Muscle of arm (tissue), 12 donors: ENCODE results near the gene SGPP2. TPM values are rescaled to one million over a fixed set of nuclear protein-coding genes. Genes with fewer than 3 reads are reported as not detected.

Experiments used
- DNase-seq: peaks from one replicate; pipeline ENCODE4 v3.0.0-alpha.2; 2013
- polyA plus RNA-seq, 12 donors: library from polyadenylated mRNA; unstranded; fragments of 120-200 nt; gene quantifications; one replicate each; pipeline ENCODE4 v1.2.1, GENCODE V29; 2013; ENCODE audit not compliant: insufficient read length in 12 of 12

SGPP2 gene
- polyA plus RNA-seq, 12 donors: 0.43 to 13.6 (median 1.8) TPM; not detected in 1

DNA sequence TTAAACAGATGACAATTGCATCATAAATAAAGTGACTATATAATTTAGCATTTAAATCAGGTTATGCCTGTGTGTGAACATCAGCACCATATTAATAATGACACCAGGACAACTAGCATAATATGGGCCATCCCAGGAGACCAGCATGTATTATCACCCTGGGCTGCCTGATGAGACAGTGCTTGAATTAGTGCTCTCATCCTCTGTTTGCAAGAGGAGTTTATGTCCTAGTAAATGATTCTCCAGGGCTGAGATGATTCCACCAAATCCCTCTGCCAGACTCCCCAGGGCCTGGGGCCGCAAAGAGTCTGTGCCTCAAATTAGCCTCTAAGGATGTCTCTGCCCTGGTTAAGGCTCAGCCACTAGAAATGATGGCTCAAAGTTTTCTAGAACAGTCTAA is 97.7 kb downstream of the SGPP2 start:
- no peak for DNase-seq

DNA sequence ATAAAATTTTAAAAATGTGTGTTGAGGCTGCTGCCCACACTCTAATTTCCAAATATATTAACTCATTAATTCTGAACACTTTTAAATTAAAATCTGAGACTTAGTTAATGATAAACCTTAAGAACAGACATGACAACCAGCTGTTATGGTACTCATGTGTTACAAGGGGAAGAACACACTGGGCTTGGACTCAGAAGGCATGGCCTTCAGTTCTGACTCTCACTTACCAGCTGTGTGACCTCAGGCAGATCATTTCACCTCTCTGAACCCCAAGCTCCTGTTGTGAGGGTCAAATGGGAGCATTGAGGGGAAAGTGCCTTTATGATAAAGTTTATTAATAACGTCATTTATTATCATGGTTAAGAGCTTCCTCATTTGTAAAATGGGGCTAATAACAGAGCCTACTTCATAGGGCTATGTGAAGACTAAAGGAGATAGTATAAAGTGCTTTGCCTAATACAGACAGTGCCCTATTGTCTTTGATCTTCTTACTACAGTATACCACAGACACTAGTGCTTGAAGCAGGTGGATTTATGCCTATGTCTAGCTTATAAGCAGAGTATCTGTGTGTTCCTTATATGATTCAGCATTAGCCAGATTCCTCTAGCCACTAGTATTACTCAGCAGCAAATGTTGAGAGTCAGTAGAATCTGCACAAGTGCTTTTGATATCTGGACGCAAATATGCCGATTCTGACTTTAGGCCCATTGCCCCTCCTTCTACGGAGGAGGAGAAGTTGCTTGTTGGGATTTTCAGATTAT is 99.6 kb downstream of the SGPP2 start:
- no peak for DNase-seq

DNA sequence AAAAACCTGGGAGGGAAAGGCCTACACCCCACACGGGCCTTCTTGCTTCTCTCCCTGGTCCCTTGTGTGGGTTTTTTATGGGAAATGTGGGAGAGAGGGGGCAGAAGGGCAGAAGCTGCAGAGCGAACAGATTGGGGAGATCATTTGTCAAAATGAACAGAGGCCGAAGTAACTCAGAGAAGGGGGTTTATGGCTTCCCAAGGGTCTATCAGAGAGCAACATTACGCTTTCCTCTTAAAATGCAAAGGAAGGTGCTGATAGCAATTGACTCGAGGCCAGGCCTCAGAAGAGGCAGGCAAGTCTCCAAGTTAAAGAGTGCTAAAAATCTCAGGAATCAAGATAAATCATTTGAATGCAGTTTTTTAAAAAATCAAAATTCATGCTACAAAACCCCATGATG is 101.5 kb downstream of the SGPP2 start:
- DNase-seq: no peak

DNA sequence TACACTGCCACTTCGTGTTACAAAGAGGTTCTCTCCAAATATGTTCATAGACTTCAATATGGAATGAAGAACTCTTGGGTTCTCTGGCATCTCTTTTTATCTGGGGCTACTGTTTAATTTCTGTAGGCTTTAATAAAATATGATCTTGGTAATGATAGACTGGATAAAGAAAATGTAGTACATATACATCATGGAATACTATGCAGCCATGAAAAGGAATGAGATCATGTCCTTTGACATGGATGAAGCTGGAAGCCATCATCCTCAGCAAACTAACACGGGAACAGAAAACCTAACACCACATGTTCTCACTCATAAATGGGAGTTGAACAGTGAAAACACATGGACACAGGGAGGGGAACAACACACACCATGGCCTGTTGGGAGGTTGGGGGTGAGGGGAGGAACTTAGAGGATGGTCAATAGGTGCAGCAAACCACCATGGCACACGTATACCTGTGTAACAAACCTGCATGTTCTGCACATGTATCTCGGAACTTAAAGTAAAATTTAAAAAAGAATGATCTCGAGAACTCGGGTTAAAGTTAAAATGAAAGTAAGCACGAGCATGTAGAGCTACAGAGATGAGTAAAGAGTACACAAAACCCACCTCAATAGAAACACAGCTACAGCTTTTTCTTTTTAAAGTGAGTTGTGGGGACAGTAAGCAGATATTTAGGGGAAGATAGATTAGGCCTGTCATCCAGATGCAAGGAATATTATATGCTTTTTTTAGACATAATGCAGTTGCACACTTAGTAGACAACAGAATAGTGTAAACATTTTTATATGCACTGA is 102.3 kb downstream of the SGPP2 start:
- no peak for DNase-seq

DNA sequence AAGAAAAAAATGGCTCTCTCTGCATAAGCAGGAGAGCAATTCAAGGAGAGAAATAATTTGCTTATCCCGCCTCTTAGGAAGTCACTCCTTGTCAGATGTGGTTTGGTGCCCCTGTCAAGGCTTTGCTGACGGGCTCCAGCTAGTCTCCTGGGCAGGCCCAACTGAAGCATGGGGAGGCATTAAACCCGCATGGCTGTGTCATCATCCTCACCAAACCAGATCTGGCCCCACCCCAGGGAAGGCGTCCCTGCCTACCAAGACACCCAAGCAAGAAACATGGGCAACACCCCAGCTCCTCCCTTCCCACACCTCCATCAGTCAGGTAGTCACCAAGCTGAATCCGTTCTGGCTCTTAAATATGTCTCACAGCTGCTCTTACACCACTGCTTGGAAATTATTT is 108.0 kb downstream of the SGPP2 start:
- no peak for DNase-seq

DNA sequence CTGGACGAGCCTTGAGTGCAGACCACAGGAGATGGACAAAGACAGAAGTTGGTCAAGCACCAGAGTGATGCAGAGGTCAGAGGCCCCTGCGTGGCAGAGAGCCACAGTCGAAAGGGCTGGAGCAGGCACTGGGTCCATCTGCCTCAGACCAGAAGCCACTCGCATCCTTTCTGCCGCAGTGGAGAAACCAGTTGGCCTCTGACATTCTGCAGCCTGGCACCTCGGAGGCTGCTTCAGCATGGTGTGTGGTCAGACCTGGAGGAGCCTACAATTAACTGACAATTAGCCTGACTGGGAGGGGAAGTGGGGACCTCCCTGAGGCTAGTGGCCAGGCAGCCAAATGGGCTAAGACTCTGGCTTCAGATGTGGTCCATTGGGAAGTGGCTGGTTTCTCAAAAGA is 111.1 kb downstream of the SGPP2 start:
- DNase-seq: no peak

DNA sequence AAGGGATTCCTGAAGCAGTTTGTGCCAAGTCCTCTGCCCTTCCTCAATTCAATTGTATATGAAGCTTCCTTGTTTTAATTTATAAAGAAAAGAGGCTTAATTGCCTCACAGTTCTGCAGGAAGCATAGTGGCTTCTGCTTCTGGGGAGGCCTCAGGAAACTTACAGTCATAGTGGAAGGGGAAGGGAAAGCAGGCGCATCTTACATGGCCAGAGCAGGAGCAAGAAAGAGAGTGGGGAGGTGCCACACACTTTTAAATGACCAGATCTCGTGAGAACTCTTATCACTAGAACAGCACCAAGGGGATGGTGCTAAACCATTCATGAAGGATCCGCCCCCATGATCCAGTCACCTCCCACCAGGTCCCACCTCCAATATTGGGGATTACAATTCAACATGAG is 114.2 kb downstream of the SGPP2 start:
- no peak for DNase-seq

DNA sequence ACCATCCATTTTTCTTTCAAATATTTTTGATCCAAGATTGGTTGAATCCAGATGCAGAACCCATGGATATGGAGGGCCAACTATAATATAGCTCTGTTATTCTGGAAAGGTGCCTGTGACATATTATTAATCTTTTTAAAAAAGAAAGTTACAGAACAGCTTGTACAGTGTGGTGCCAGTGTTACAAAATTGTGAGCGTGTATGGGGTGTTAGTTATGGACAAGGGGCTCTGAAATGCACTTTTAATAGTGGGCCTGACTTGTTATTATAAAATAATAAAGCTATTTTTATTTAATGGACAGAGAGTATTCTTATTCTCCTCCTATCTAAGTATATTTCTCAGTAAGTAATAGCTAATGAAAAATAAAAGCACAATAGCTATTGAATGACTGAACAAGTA is 120.3 kb downstream of the SGPP2 start:
- no peak for DNase-seq

DNA sequence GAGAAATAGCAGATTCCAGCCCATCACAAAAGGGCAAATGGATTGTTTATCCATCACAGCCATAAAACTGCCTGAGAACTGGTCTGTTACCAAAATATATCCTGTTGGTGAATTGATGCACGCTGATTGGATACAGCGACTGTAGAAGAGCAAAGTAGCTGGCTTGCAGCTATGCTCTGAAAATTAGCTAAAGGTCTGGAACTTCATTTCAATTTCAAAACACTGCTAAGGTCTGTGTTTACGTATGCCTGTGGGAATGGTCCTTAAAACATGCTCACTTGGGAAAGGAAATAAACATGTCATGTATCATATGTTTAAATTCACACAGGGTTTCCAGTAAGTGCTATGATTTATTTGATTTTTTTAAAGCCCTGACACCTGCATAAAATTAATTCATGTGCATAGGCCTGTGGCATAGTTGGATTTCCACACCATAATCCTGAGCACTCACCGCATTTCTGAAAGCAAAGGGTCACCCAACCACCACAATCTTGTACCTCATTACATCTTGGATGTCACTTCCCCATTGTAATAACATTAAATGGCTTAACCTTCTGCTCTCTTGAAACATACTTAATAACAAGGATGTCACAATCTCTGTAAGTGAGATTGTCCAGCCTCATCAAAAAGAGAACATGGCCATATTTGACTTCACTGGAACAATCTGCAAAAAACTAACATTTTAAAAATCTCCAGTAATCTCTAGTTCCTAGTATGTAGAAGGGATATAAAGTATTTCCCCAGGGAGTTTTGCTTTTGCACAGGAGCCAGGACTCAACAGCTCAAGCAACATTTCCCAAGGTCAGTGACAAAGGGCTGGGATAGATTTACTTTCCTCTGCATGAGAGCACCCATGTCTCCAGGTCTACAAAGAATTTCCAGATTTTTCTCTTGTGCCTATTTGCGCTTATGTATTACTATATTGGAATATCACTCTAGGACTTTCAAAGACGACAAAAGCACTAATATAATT is 121.8 kb downstream of the SGPP2 start:
- no peak for DNase-seq

DNA sequence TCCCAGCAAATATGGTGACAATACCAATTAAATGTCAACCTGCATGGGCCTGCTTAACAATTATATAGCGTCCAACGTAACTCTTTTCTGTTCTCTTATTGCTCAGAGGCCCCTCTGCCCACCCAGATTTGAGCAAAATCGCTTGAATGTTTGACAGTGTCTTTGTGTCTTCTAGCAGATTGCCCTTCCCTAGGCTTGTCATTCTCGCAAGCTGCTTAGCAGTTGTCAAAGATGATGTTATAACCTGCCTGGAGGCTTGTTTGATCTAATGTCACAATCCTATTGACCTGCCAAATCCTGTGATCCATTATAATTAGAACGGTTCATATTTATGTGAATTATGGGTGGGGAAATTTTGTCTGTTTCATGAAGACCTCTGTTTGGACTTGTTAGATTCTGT is 122.7 kb downstream of the SGPP2 start:
- no peak for DNase-seq

DNA sequence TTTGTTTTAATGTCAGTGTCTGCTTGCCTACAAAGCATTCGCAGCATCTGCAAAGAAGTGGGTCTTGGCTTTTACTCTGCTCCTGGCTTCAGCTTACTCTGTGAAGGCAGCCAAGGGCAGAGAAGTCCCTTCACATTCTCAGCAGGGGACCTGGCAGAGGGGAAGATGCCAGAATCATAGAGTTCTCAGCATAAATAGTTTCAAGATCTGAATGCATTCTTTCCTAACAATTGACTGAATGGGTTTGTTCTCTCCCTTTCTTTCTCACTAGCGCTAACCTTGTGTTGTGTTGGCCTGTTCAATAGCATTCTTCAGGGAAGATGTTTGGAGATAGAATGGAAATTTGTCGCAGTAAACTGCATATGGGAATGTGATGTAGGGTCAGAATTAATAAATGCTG is 124.6 kb downstream of the SGPP2 start:
- DNase-seq: no peak

DNA sequence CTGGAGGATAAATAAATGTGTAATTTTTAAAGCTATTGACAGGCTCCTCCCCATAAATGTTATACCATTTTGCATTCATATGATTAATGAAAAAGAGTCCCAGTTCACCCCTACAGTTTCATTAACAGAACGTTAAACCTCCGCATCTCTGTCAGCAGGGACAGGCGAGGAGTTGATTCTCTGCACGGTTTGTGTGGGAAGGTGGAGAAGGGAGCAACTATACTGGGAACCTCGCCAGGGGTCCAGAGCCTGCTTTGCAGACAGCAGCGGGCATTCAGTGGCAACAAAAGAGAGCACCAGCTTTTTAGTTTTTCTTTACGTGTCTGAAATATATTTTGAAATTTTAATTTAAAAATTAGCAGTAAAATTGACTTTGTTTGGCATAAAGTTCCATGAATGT is 130.2 kb downstream of the SGPP2 start:
- no peak for DNase-seq

DNA sequence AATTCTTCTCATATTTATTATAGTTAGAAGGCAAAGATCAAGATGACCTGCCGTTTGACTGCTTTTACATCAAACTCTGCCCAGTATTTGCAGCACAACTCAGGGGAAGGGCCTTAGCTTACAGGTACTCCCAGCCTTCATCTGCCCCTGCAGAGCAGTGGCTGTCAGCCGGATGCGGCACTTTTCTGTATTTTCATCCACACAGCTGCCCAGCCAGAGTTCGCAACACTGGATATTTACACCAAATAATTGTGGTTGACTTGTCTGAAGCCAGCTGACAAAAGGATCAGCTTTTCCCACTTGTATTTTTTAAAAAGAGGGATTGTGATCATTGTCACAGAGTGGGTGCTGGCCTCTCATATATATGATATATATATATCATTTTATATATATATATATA is 136.8 kb downstream of the SGPP2 start:
- no peak for DNase-seq

DNA sequence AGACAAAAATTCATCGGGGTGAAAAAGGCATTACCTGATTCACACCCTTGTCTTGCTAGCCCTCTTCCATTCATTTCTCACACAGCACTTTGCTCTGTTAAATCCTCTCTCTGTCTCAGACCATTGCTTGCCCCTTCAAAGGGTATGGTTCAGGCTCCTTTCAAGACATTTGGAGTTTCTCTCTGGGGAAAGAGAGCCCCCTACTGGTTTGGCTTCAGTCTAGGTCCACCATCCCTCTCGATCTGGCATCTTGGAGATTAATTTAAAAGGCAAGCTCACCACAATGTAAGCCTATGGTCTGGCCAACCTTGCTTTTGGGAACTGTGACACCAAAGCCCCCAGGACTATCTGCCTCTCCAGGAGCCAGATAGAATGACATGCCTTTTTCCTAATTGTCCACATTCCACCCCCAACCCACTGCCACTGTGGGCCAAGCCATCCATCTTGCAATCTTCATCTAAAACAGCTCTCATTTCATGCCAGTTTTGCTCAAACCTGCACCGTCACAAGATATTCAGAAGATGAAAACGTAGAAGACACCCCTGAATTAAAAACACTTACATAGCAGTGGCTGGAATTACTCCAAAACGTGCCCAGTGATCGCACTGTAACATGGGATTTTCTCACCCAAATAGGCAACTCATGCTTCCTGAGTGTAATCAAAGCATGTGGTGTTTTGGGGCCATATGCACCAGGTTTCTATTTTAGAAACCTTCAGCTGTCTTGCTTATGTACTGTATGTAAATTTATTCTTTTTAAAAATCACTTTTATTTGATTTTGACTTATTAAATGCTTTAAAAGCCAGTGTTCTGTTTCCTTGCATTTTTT is 137.7 kb downstream of the SGPP2 start:
- peak; percentile 21 for DNase-seq

DNA sequence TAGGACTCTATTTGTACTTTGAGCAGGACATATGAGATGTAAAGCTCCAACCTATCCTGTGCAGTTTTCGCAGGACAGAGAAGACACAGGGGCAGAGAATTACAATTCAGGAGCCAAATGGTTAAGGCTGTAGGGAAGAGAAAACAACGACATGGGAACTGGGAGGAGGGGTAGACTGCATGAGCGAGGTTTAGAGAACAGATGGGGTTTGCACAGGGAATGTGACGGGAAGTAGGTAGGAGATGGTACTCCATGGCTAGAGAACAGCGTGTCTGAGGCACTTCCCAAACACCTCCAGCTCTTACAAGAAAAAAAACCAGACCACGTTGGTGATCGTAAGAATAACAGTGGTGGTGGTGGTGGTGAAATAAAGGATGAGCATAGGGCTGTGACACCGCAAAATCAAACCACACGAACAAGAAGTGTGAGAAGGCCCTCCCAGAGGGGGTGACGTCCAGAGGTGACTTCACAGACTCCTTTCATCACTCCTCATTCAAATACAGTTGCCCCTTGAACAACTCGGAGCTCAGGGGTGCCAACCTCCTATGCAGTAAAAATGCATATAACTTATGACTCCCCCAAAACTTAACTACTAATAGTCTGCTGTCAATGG is 138.9 kb downstream of the SGPP2 start:
- no peak for DNase-seq

DNA sequence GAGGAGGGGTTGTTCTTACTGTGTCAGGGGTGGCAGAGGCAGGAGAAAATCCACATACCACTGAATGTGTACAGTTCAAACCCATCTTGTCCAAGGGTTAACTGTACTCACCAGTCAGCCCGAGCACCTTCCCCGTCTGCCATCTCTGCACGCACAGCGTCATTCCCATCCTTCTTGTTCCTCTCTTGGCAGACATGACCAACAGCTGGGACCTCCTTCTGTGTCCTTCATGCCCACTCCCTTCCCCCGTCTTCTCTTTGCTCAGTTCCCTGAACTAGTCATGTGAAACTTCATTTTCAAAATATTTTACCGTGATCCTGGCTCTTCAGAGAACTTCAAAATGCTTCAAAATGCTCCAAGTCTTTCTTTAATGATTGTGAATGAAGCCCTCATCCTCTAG is 139.6 kb downstream of the SGPP2 start:
- no peak for DNase-seq

DNA sequence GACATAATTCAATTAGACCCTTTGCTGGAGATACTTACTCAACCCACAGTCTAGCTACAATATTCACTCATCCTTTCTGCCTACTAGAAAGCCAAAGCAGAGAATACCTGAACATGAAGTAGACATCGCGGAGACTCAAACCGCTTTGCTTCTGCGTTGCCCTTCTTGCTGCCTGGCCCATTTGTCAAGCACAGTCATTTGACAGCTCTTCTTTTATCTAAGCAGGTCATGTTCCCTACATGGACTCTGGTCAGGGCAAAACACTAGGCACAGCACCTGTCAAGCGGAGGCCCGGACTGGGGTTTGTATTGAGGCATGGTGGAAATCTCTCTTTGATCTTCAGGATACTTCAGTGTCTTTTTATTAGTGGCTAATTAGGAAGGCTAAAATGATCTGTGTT is 141.9 kb downstream of the SGPP2 start:
- DNase-seq: no peak

DNA sequence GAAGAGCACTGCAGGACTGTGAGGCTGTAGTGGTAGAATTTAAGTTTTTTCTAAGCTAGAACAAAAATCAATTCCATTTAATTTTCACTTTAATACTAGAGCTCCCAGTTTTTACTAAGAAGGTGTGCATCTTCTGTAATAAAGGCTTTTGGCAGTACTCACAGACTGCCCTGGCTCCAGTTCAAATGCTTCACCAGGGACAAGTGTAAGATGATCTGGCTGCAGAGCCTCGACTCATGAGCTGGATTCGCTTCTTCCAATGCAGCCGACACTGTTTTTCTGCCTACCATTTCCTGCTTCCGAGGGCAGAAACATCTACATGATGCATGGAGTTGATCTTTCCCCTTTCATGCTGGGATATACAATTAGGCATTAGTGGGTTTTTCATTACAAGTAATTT is 144.5 kb downstream of the SGPP2 start:
- DNase-seq: peak; percentile 50

DNA sequence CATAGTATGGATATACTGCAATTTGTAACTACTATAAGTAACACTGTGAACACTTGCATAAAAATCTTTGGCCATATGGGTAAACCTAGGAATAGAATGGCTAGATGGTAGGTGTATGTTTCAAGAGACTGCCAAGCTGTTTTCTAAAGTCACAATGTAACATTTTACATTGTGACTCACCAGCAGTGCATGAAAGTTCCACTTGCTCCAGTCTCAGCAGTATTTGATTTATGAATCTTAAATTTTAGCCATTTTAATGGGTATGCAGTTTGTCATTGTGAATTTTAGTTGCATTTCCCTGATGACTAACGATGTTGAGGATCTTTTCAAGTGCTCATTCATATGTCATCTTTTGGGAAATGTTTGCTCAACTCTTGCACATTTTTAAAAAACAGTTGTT is 145.5 kb downstream of the SGPP2 start:
- DNase-seq: no peak

DNA sequence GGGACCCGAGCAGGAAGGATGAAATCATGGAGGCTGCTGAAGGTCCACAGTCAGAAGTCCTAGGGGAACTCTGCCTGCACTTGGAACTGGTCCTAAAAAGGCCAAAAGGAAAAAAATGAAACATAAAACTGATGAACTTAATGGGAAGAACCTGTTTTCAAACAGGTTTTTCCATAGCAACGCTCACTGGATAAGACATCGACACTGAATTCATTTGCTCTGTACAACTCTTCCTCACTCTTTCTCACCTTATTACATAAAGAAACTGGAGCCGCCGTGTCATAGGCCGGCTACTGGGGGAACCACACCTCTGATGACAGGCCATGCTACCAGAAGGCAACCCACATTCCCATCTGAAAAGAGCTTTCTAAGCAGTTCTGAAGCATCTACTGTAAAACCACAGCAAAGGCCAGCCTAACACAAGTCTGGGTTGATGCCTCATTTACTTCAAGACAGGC is 147.9 kb downstream of the SGPP2 start:
- DNase-seq: no peak

DNA sequence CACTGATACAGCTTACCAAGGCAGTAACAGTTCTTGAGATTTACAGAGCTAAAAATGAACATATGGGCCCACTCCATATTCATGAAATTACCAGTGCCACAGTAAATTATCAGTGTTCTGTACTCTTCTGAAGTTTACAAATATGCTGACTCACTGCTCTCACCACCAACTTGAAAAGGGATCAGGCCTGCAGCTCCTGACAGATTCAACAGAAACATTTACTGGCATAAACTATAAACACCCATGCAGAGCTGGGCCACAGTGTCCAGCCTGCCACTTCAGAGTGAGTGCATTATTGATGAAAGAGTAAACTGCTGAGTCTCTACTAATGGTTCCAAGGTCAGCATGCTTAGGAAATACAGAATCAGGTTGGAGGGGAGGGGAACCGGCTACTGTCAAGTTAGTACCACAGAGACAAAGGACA is 148.4 kb downstream of the SGPP2 start:
- no peak for DNase-seq
